IMR-90 (cell line): Measurements from ENCODE around the gene ZSWIM8. TPM values are rescaled to one million over a fixed set of nuclear protein-coding genes. Genes with fewer than 3 reads are reported as not detected.

Source experiments
- ATAC-seq: fragments of 200-7000 bp; cut with Tn5 transposase; 2 replicates; pipeline ENCODE4 v1.9.1; 2020; ENCODE audit warnings: low read depth, mild to moderate bottlenecking, moderate library complexity
- BruUV-seq: library from RNA; stranded (reverse); fragments of 400-500 nt; replicated peaks from 2 replicates; lab custom pipeline; 2021; lab: Mats Ljungman, UMichigan
- CTCF ChIA-PET: fragments of 300-600 bp; formaldehyde crosslinking; extraction: SDS; loops from one replicate; lab custom pipeline; 2021; ENCODE audit warnings: antibody characterized with exemption; lab: Yijun Ruan, JAX
- POLR2A ChIA-PET: fragments of 300-600 bp; sonication (Branson Sonifier 250); formaldehyde crosslinking; loops from one replicate; lab custom pipeline; 2022; ENCODE audit warnings: antibody characterized with exemption; ENCODE audit not compliant: unreplicated experiment; lab: Charles Lee
- DNase-seq: peaks from one replicate; pipeline ENCODE4 v3.0.0; 2013
- H2AFZ ChIP-seq: replicated peaks from 2 replicates; pipeline ENCODE3; 2013; ENCODE audit warnings: low read length, mild to moderate bottlenecking; ENCODE audit not compliant: poor library complexity
- H2AK5ac ChIP-seq: 2 replicates; pipeline ENCODE4 v1.6.1; 2013; ENCODE audit warnings: low read depth, low read length, inconsistent platforms
- H2AK9ac ChIP-seq: replicated peaks from 2 replicates; pipeline ENCODE3; 2013; ENCODE audit warnings: mild to moderate bottlenecking, low read depth, low read length, moderate library complexity; ENCODE audit not compliant: poor library complexity
- H2BK120ac ChIP-seq: 2 replicates; pipeline ENCODE4 v1.6.1; 2013; ENCODE audit warnings: low read depth, low read length, inconsistent platforms
- H2BK15ac ChIP-seq: 3 replicates; pipeline ENCODE4 v1.6.1; 2013; ENCODE audit warnings: low read depth, low read length, inconsistent platforms
- H2BK20ac ChIP-seq: 2 replicates; pipeline ENCODE4 v1.6.1; 2013; ENCODE audit warnings: low read depth, mild to moderate bottlenecking, inconsistent platforms, low read length, moderate library complexity
- H2BK5ac ChIP-seq: 2 replicates; pipeline ENCODE4 v1.6.1; 2013; ENCODE audit warnings: mild to moderate bottlenecking, low read depth, low read length, inconsistent platforms; ENCODE audit not compliant: poor library complexity, severe bottlenecking
- H3K14ac ChIP-seq: replicated peaks from 2 replicates; pipeline ENCODE4 v1.6.1; 2013; ENCODE audit warnings: low read depth, low read length, inconsistent platforms
- H3K18ac ChIP-seq: 2 replicates; pipeline ENCODE4 v1.6.1; 2013; ENCODE audit warnings: low read depth, low read length, control low read depth
- H3K23ac ChIP-seq: 2 replicates; pipeline ENCODE4 v1.6.1; 2013; ENCODE audit warnings: low read depth, low read length, inconsistent platforms
- H3K27ac ChIP-seq: 2 replicates; pipeline ENCODE4 v1.5.1; 2013; ENCODE audit warnings: mild to moderate bottlenecking, control low read depth, low read length; ENCODE audit not compliant: insufficient read depth
- H3K27me3 ChIP-seq: 2 replicates; pipeline ENCODE4 v1.6.1; 2013; ENCODE audit warnings: low read length; ENCODE audit not compliant: control insufficient read depth, insufficient read depth
- H3K36me3 ChIP-seq: 2 replicates; pipeline ENCODE4 v1.6.1; 2013; ENCODE audit warnings: low read length, mixed read lengths; ENCODE audit not compliant: control insufficient read depth, insufficient read depth
- H3K4ac ChIP-seq: 2 replicates; pipeline ENCODE4 v1.6.1; 2013; ENCODE audit warnings: low read depth, low read length, inconsistent platforms
- H3K4me1 ChIP-seq: 2 replicates; pipeline ENCODE4 v1.6.1; 2013; ENCODE audit warnings: low read length, mixed read lengths; ENCODE audit not compliant: control insufficient read depth, insufficient read depth
- H3K4me2 ChIP-seq: 2 replicates; pipeline ENCODE4 v1.6.1; 2013; ENCODE audit warnings: low read depth, mild to moderate bottlenecking, control low read depth, low read length, moderate library complexity
- H3K4me3 ChIP-seq: 2 replicates; pipeline ENCODE4 v1.5.1; 2013; ENCODE audit warnings: low read depth, mild to moderate bottlenecking, control low read depth, low read length, moderate library complexity; ENCODE audit not compliant: insufficient read depth
- H3K56ac ChIP-seq: 2 replicates; pipeline ENCODE4 v1.6.1; 2013; ENCODE audit warnings: low read length, inconsistent platforms; ENCODE audit not compliant: insufficient read depth; ENCODE audit errors: extremely low read depth
- H3K79me1 ChIP-seq, 2 experiments: 2 replicates each; pipeline ENCODE4 v1.6.1; 2013; ENCODE audit warnings: low read length in 2 of 2, inconsistent platforms in 1 of 2, low read depth in 1 of 2
- H3K9ac ChIP-seq: 2 replicates; pipeline ENCODE4 v1.6.1; 2013; ENCODE audit warnings: low read depth, low read length, control low read depth
- H3K9me1 ChIP-seq: 2 replicates; pipeline ENCODE4 v1.6.1; 2013; ENCODE audit warnings: low read length, inconsistent platforms; ENCODE audit not compliant: insufficient read depth
- H3K9me3 ChIP-seq: 2 replicates; pipeline ENCODE4 v1.6.1; 2013; ENCODE audit warnings: low read length; ENCODE audit not compliant: control insufficient read depth, insufficient read depth
- H4K20me1 ChIP-seq: 2 replicates; pipeline ENCODE4 v1.6.1; 2013; ENCODE audit warnings: low read length, inconsistent platforms; ENCODE audit not compliant: insufficient read depth
- H4K5ac ChIP-seq: 2 replicates; pipeline ENCODE4 v1.6.1; 2013; ENCODE audit warnings: mild to moderate bottlenecking, low read depth, low read length, control low read depth
- H4K8ac ChIP-seq, 2 experiments: 2 replicates each; pipeline ENCODE4 v1.6.1; 2013; ENCODE audit warnings: low read depth in 2 of 2, low read length in 2 of 2, control low read depth in 1 of 2, inconsistent platforms in 1 of 2
- H4K91ac ChIP-seq: 2 replicates; pipeline ENCODE4 v1.6.1; 2013; ENCODE audit warnings: low read depth, low read length, inconsistent platforms; ENCODE audit not compliant: insufficient read depth
- CHD1 ChIP-seq: IDR thresholded peaks from 2 replicates; pipeline ENCODE4 v1.6.1; 2012; ENCODE audit warnings: low read depth, low read length, improper control_type of control experiment
- WGBS, 2 experiments: methylation state at CpG; one replicate each; pipeline versions ENCODE4 v1.1.5 to v1.1.7; 2013; ENCODE audit warnings: missing lambda C conversion rate in 2 of 2; ENCODE audit not compliant: insufficient read length in 1 of 2; ENCODE audit errors: extremely low coverage in 2 of 2; 5-methylcytosine and 5-hydroxymethylcytosine counted together
- dilution Hi-C: fragments of 300-500 bp; cut with HindIII; formaldehyde crosslinking; loops from one replicate; pipeline ENCODE4 v1.14.3; 2018; ENCODE audit warnings: low sequenced_read_pairs; ENCODE audit not compliant: unreplicated experiment
- in situ Hi-C: fragments of 300-500 bp; cut with MboI; formaldehyde crosslinking; loops from 3 replicates; pipeline ENCODE4 v1.14.3; 2019; ENCODE audit warnings: low sequenced_read_pairs, inconsistent platforms, mixed read lengths
- intact Hi-C: fragments of 100-400 bp; cut with micrococcal nuclease; formaldehyde crosslinking; loops from 2 replicates; pipeline ENCODE4 v1.10.0; 2022
- polyA plus RNA-seq, 3 experiments: library from polyadenylated mRNA; depleted of rRNA; stranded (reverse); fragments of >200 nt; gene quantifications; 2 replicates each; pipeline ENCODE4 v1.2.3, GENCODE V29; 2012; ENCODE audit warnings: low replicate concordance in 1 of 3
- total RNA-seq: library from RNA; depleted of rRNA; stranded (reverse); fragments of >200 nt; gene quantifications from 2 replicates; pipeline ENCODE4 v1.2.3, GENCODE V29; 2012

ZSWIM8 gene
- total and polyA plus RNA-seq, 2 of the 4 experiments (the other 2 are of a cell fraction), result 16.8 to 103 TPM

DNA sequence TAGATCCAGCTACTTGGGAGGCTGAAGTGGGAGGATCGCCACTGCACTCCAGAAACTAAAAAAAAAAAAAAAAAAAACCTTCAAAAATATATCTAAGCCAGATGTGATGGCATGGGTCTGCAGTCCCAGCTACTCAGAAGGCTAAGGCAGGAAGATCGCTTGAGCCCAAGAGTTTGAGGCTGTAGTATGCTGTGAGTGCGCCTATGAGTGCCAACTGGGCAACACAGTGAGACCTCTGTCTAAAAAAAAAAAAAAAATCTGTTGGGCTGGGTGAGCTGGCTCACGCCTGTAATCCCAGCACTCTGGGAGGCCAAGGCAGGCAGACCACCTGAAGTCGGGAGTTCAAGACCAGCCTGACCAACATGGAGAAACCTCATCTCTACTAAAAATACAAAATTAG is 6.4 kb upstream of the ZSWIM8 start:
- no peaks in the 10 kb centered on the region for H3K9me3 ChIP-seq
- H3K4me1 ChIP-seq, result peaks cover 6% of the 10 kb centered on the region; the same call in 1 of the 2 replicates
- H3K9ac ChIP-seq, result no peak overlapping the region
- no peaks in the 10 kb centered on the region for H3K27me3 ChIP-seq
- H2AFZ ChIP-seq, result no peak overlapping the region
- H3K23ac ChIP-seq, result no peak overlapping the region
- H2BK5ac ChIP-seq, result no peak overlapping the region
- BruUV-seq, result no TSS peak
- H3K56ac ChIP-seq, result no peak overlapping the region
- no peak for TF ChIP-seq CHD1
- H2BK20ac ChIP-seq, result no peak overlapping the region
- POLR2A ChIA-PET, result no interaction called here
- no peak overlapping the region for H2AK9ac ChIP-seq
- H4K20me1 ChIP-seq, result peaks cover 16% of the 10 kb centered on the region
- CTCF ChIA-PET, result interaction anchor here (0.6 kb wide), 1 partner anchor 1610 kb away, joined by 3 read pairs; no protein-coding TSS in a partner anchor
- in situ Hi-C loops, result no loop called here
- H4K91ac ChIP-seq, result no peak overlapping the region
- no peak overlapping the region for H4K8ac ChIP-seq
- dilution Hi-C loops, result no loop called here
- H2BK15ac ChIP-seq, result no peak overlapping the region
- no peak overlapping the region for H3K14ac ChIP-seq
- 100% methylated on average over 3 of the region's 5 CpGs; no CpG with 5 or more reads in 1 of the 2 experiments for WGBS, 2 experiments
- H3K9me1 ChIP-seq, result 0 out of 2 replicates have a peak, but pooled peaks cover 2% of the 10 kb centered on the region
- peaks cover 13 to 61% of the 10 kb centered on the region in 2 experiments for H3K79me1 ChIP-seq
- no peak overlapping the region for H4K5ac ChIP-seq
- no peak overlapping the region for H2AK5ac ChIP-seq
- H3K36me3 ChIP-seq, result peaks cover 19% of the 10 kb centered on the region
- no peak overlapping the region for H3K4me2 ChIP-seq
- no peak overlapping the region for H2BK120ac ChIP-seq
- intact Hi-C loops, result no loop called here
- H3K27ac ChIP-seq, result no peak overlapping the region
- DNase-seq, result no peak
- H3K4me3 ChIP-seq, result no peak overlapping the region
- H3K18ac ChIP-seq, result no peak overlapping the region
- ATAC-seq, result no peak
- no peak overlapping the region for H3K4ac ChIP-seq
